H1 (cell line): Measurements from ENCODE around the gene MDK.

ENCODE experiments used
- ATF3 ChIP-seq: IDR thresholded peaks from 2 replicates; pipeline ENCODE4 v1.6.1; 2011; ENCODE audit warnings: low read depth, mild to moderate bottlenecking, low read length; ENCODE audit not compliant: insufficient read depth
- CTCF ChIP-seq, 3 experiments: IDR thresholded peaks; 1 replicate in 2 of 3; 2 replicates in 1 of 3; pipeline versions ENCODE4 v1.5.1 to v1.6.1; 2011; ENCODE audit warnings: low read length in 3 of 3, mild to moderate bottlenecking in 3 of 3, inconsistent platforms in 2 of 3, low read depth in 1 of 3, moderate library complexity in 1 of 3; ENCODE audit not compliant: insufficient read depth in 1 of 3; ENCODE audit errors: control extremely low read depth in 1 of 3

- TF ChIP-seq CTCF (IDR thresholded peaks at IDR 0.05; ENCODE audit: control extremely low read depth in 1 of 3, insufficient read depth in 1 of 3, low read depth in 1 of 3, low read length in 3 of 3) (0 out of 4 replicates have a peak, but pooled peaks of 1 of the 3 experiments have one; percentile 3), ATF3 (no peak)
Measured at GRCh38 chr11:46392421-46393230, 11.2 kb downstream of the MDK start.
